ENCODE results near the gene CTSL.
"Not testable (repeated sequence)": the region's sequence is repeated elsewhere in the genome, so short reads cannot be mapped to it uniquely, and the experiment has no call there.

CTSL gene

DNA sequence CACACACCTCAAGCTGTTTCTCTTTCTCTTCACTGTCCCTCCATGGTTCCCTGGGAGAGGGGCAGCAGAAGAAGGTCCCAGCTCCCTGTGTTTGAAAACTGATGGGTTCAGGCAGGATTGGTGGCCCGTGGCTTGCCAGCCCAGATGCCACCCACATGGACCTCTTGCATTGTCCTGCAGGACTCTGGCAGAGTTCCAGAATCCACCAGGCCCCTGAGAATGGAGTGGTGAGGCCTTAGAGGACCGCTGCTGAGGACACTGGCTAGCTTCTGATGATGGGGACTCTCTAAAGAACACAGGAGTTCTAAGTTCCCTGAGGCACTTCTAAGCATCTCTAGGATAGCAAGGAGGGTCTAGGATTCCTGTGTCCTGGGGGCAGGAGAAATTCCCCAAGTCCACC lies 24.8 kb downstream of the CTSL start:
- no peak for DNase-seq (ENCODE audit: low read depth)
- TF ChIP-seq, protein P1, sequence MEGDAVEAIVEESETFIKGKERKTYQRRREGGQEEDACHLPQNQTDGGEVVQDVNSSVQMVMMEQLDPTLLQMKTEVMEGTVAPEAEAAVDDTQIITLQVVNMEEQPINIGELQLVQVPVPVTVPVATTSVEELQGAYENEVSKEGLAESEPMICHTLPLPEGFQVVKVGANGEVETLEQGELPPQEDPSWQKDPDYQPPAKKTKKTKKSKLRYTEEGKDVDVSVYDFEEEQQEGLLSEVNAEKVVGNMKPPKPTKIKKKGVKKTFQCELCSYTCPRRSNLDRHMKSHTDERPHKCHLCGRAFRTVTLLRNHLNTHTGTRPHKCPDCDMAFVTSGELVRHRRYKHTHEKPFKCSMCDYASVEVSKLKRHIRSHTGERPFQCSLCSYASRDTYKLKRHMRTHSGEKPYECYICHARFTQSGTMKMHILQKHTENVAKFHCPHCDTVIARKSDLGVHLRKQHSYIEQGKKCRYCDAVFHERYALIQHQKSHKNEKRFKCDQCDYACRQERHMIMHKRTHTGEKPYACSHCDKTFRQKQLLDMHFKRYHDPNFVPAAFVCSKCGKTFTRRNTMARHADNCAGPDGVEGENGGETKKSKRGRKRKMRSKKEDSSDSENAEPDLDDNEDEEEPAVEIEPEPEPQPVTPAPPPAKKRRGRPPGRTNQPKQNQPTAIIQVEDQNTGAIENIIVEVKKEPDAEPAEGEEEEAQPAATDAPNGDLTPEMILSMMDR (IDR thresholded peaks at IDR 0.05; ENCODE audit: low read length, missing control alignments): no peak

DNA sequence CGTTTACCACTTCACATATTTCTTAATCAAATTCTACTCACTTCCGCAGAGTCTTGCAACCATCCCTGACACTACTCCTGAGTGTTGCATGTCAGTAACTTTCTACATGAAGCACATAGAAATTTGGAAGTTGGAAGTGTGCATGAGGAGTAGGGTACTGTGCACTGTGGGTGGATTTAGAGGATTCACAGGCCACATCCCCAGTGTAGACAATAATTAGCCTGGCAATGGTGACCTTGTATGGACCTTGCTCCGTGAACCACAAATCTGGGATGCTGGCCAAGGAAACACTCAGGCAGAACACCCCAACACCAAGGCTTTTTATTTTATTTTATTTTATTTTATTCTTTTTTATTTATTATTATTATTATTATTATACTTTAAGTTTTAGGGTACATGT lies 25.5 kb downstream of the CTSL start:
- TF ChIP-seq, protein P1 (IDR thresholded peaks at IDR 0.05; ENCODE audit: low read length, missing control alignments): no peak
- H3K4me3 ChIP-seq (replicated peaks; ENCODE audit: low read depth, low read length): no peak overlapping the region
- DNase-seq (ENCODE audit: low read depth): no peak

More for the DNA sequence above, 24.8 kb downstream of the CTSL start:
- H3K4me3 ChIP-seq (replicated peaks; ENCODE audit: low read depth, low read length): no peak overlapping the region

DNA sequence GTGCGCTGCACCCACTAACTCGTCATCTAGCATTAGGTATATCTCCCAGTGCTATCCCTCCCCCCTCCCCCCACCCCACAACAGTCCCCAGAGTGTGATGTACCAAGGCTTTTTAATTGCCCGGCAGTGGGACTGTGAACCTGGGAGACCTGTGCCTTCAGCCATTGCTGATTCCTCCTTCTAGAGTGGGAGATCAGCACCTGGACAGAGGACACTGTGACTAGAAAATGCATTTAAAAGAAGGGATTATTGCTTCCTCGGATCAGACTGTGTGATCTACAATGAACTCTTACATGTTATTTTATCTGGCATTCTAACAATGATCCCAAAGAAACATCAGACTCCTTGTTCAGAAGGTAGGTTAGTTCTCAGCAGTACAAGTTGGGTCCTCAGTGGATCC lies 25.9 kb downstream of the CTSL start:
- TF ChIP-seq, protein P1 (IDR thresholded peaks at IDR 0.05; ENCODE audit: low read length, missing control alignments): no peak
- no peak for DNase-seq (ENCODE audit: low read depth)
- H3K4me3 ChIP-seq (replicated peaks; ENCODE audit: low read depth, low read length): no peak overlapping the region

DNA sequence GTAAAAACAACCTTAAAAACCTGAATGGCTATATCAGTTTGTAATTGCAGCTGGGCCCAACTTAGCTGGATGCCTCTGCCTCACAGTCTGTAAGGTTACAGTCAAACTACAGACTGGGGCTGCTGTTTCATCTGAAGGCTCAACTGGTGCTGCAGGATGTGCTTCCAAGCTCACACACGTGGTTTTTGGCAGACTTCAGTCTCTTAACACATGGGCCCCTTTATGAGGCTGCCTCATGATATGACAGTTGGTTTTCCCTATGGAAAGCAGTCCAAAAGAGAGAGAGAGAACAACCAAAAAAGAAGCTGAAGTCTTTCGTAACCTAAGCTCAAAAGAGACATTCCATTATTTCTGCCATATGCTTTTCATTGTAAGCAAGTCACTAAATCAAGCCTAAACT lies 27.4 kb downstream of the CTSL start:
- no peak overlapping the region for H3K4me3 ChIP-seq (replicated peaks; ENCODE audit: low read depth, low read length)
- DNase-seq (ENCODE audit: low read depth): no peak
- TF ChIP-seq, protein P1 (IDR thresholded peaks at IDR 0.05; ENCODE audit: low read length, missing control alignments): no peak

DNA sequence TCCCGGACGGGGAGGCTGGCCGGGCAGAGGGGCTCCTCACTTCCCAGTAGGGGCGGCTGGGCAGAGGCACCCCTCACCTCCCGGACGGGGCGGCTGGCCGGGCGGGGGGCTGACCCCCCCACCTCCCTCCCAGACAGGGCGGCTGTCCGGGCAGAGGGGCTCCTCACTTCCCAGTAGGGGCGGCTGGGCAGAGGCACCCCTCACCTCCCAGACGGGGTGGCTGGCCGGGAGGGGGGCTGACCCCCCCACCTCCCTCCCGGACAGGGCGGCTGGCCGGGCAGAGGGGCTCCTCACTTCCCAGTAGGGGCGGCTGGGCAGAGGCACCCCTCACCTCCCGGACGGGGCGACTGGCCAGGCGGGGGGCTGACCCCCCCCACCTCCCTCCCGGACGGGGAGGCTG lies 32.4 kb downstream of the CTSL start:
- H3K4me3 ChIP-seq (replicated peaks; ENCODE audit: low read depth, low read length); DNase-seq (ENCODE audit: low read depth): not testable (repeated sequence)

DNA sequence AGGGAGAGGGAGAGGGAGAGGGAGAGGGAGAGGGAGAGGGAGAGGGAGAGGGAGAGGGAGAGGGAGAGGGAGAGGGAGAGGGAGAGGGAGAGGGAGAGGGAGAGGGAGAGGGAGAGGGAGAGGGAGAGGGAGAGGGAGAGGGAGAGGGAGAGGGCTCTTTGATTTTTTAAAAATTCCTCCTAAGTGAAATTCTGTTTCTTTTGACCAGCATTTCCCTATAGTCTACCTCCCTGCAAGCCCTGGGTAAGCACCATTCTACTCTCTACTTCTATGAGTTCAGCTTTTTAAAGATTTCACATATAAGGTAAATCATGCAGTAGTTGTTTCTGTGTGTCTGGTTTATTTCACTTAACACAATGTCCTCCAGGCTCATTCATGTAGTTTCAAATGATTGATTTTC lies 34.1 kb downstream of the CTSL start:
- H3K4me3 ChIP-seq (replicated peaks; ENCODE audit: low read depth, low read length); DNase-seq (ENCODE audit: low read depth): not testable (repeated sequence)

DNA sequence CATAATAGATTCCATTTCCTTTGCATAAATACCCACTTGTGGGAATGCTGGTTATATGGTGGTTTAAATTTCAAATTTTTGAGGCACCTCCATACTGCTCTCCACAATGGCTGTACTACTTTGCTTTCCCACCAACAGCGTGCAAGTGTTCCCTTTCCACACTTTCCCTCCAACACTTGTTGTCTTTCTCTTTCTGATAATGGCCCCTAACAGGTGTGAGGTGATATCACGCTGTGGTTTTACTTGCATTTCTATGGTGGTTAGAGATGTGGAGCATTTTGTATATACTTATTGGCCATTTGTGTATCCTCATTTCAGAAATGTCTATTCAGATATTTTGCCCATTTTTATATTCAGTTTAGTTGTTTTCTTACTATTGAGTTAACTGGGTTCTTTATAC lies 34.6 kb downstream of the CTSL start:
- TF ChIP-seq, protein P1 (IDR thresholded peaks at IDR 0.05; ENCODE audit: low read length, missing control alignments): no peak
- no peak overlapping the region for H3K4me3 ChIP-seq (replicated peaks; ENCODE audit: low read depth, low read length)
- DNase-seq (ENCODE audit: low read depth): no peak

DNA sequence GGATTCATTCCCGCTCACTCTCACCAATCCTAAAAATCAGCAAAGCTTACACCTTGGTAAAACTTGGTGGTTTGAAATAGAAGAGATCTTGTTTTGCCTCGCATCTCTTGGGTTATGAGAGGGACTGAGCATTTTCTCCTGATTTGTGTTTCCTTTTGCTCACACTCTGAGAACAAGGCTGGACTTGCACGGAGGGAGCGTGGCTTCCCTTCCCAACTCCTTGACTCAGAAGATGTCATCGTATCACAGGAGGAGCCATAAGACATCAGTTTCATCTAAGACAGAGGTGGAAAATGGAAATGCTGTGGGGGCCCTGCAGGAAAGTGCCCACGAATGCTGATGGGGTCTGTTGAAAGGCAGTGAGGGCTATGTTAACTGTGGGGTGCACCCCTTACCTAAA lies 37.4 kb downstream of the CTSL start:
- DNase-seq (ENCODE audit: low read depth): no peak
- TF ChIP-seq, protein P1 (IDR thresholded peaks at IDR 0.05; ENCODE audit: low read length, missing control alignments): no peak
- no peak overlapping the region for H3K4me3 ChIP-seq (replicated peaks; ENCODE audit: low read depth, low read length)

Data from fibroblast of pulmonary artery (primary cell).